H1 (cell line): Measurements from ENCODE around the gene ALDH3A1. TPM values are rescaled to one million over a fixed set of nuclear protein-coding genes. Genes with fewer than 3 reads are reported as not detected.

ENCODE experiments used
- ASH2L ChIP-seq: fragments of 200-600, 300-600 bp; sonication (generic); IDR thresholded peaks from one replicate; pipeline ENCODE4 v1.7.1; 2017; ENCODE audit warnings: low read length
- ATF2 ChIP-seq: IDR thresholded peaks from 2 replicates; pipeline ENCODE4 v1.6.1; 2012; ENCODE audit warnings: low read length, inconsistent platforms
- CBX8 ChIP-seq: fragments of 300-800, 300-1000 bp; sonication (generic); IDR thresholded peaks from 2 replicates; pipeline ENCODE4 v1.7.1; 2016; ENCODE audit warnings: low read depth, low read length, borderline replicate concordance
- CREB1 ChIP-seq: IDR thresholded peaks from 2 replicates; pipeline ENCODE4 v1.6.1; 2012; ENCODE audit warnings: inconsistent platforms
- E2F6 ChIP-seq: IDR thresholded peaks from 2 replicates; pipeline ENCODE4 v1.6.1; 2012; ENCODE audit warnings: inconsistent platforms
- polyA plus RNA-seq, 7 experiments: library from polyadenylated mRNA; depleted of rRNA in 3 of 7; stranded (reverse) in 5 of 7; unstranded in 2 of 7; fragments of >200 nt in 5 of 7; fragments of 200-250 nt in 2 of 7; gene quantifications; 1 replicate in 5 of 7; 2 replicates in 1 of 7; 4 replicates in 1 of 7; pipeline versions ENCODE4 v1.2.1 to v1.2.3, GENCODE V29; 2011 to 2013; ENCODE audit warnings: missing spikeins in 2 of 7, mixed read lengths in 2 of 7
- total RNA-seq: library from RNA; stranded (reverse); fragmentation: NEBNext Ultra II Directional; extraction: Animal tissue kit (Norgen Biotek cat#: 25700); gene quantifications from 2 replicates; pipeline ENCODE4 v1.2.1, GENCODE V29; 2021

ALDH3A1 gene
- total and polyA plus RNA-seq, 2 of the 8 experiments (the other 6 are each of a cell fraction or from before 2014, with no cell fraction given) = 0.37 to 1.4 TPM

GRCh38 chr17:19747159-19747719 lies 859 bp downstream of the ALDH3A1 start (continued):
- TF ChIP-seq ASH2L = no peak
- no peak for TF ChIP-seq CBX8
- TF ChIP-seq CREB1 = no peak
- no peak for TF ChIP-seq ATF2
- TF ChIP-seq E2F6 = no peak
